ENCODE results near the gene DHRS7C. TPM values are rescaled to one million over a fixed set of nuclear protein-coding genes. Genes with fewer than 3 reads are reported as not detected.
A peak's percentile ranks its signal among the peaks of the same experiment; 100 is the strongest.

The DHRS7C gene
- total and polyA plus RNA-seq, 4 donors: 0.26 to 0.28 TPM; not detected in 2

DNA sequence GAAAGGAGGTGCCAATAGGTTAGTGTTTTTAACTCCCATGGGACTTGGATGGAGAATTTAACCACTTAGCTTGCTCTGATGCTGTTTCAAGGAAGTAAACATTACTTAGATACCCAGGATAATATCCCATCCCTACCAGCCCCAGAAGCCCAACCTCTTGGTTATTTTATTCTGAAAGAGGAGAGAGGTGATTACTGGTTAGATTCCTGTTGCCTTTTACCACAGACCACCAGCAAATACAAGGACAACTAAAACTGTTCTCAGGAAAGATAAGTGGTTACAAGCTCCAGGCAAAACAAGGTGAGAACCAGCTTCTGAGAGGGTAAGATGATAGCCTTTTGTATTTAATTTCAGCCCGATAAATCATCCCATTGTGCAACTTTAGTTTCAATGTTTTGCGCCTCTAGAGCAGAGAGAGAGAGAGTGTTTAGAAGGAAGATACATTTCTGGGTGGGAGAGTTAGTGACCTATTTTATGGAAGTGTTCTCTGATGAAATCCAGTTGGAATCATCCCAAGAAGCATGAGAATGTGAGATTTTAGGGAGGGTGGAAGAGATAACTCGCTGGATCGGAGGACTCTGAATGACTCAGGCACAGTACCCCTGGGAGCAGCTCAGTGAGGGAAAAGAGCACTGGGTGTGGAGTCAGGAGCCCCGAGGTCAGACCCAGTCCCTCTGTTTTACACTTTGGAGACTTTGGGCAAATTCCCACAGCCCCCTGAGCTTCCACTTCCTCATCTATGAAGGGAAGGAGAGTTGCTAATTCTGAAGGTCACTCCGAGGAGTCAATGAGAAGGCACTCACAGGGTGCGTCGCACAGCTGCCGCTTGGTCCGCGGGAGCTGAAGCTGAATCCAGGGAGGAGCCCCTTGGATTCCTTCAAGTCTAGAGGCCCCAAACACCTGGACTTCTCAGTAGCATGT, 46.4 kb upstream of the DHRS7C start:
- Histone ChIP-seq H3K9me3 (ENCODE audit: control insufficient read depth in 4 of 4, low read length in 3 of 4) (no peaks in the 10 kb centered on the region), H3K36me3 (ENCODE audit: control insufficient read depth in 4 of 4, insufficient read depth in 3 of 4, low read depth in 1 of 4, low read length in 3 of 4) (no peaks in the 10 kb centered on the region), H3K9ac (ENCODE audit: low read depth in 1 of 2, low read length in 2 of 2) (no peak overlapping the region), H3K27me3 (ENCODE audit: control insufficient read depth in 4 of 4, insufficient read depth in 4 of 4, low read length in 3 of 4) (no peaks in the 10 kb centered on the region), H3K4me1 (ENCODE audit: control insufficient read depth in 4 of 4, insufficient read depth in 4 of 4, low read length in 3 of 4) (peaks cover 0 to 10% (median 9%) of the 10 kb centered on the region in 4 donors), H3K27ac (ENCODE audit: low read depth in 1 of 2, low read length in 2 of 2) (no peak overlapping the region), H3K4me3 (ENCODE audit: low read depth in 1 of 3, low read length in 3 of 3) (no peak overlapping the region)
- DNase-seq (ENCODE audit: low spot score): no peak
- TF ChIP-seq JUND (IDR thresholded peaks at IDR 0.05) (no peak), RXRA (IDR thresholded peaks at IDR 0.05) (peak in 1 of 2 donors; percentile 16), NR2F2 (IDR thresholded peaks at IDR 0.05) (peak; percentile 46)
- WGBS: 71% methylated on average over 11 of the region's 11 CpGs

- no peak for DNase-seq (ENCODE audit: low spot score)
- H3K4me3 ChIP-seq (ENCODE audit: low read depth in 1 of 3, low read length in 3 of 3): no peak overlapping the region
- no peaks in the 10 kb centered on the region for H3K36me3 ChIP-seq (ENCODE audit: control insufficient read depth in 4 of 4, insufficient read depth in 3 of 4, low read depth in 1 of 4, low read length in 3 of 4)
- no peaks in the 10 kb centered on the region for H3K9me3 ChIP-seq (ENCODE audit: control insufficient read depth in 4 of 4, low read length in 3 of 4)
- H3K27ac ChIP-seq (ENCODE audit: low read depth in 1 of 2, low read length in 2 of 2): no peak overlapping the region
- no peak overlapping the region for H3K9ac ChIP-seq (ENCODE audit: low read depth in 1 of 2, low read length in 2 of 2)
- 94% methylated on average over 4 of the region's 4 CpGs for WGBS
- TF ChIP-seq TAF1 (conservative IDR thresholded peaks at IDR 0.05): no peak
- TF ChIP-seq JUND (IDR thresholded peaks at IDR 0.05): no peak
- TF ChIP-seq RAD21 (IDR thresholded peaks at IDR 0.05): no peak
- TF ChIP-seq HNF4A (conservative IDR thresholded peaks at IDR 0.05): no peak
- no peak for TF ChIP-seq HNF4G (IDR thresholded peaks at IDR 0.05)
- no peak for TF ChIP-seq FOXA2 (IDR thresholded peaks at IDR 0.05)
- no peak for TF ChIP-seq EGR1 (IDR thresholded peaks at IDR 0.05; ENCODE audit: low read depth in 2 of 2)
- TF ChIP-seq, protein P1, sequence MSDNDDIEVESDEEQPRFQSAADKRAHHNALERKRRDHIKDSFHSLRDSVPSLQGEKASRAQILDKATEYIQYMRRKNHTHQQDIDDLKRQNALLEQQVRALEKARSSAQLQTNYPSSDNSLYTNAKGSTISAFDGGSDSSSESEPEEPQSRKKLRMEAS (IDR thresholded peaks at IDR 0.05): no peak
- no peaks in the 10 kb centered on the region for H3K27me3 ChIP-seq (ENCODE audit: control insufficient read depth in 4 of 4, insufficient read depth in 4 of 4, low read length in 3 of 4)
- no peaks in the 10 kb centered on the region for H3K4me1 ChIP-seq (ENCODE audit: control insufficient read depth in 4 of 4, insufficient read depth in 4 of 4, low read length in 3 of 4)
Observed at GRCh38 chr17:9833922-9834321, 42.5 kb upstream of the DHRS7C start.

- no peak overlapping the region for H3K27ac ChIP-seq (ENCODE audit: low read depth in 1 of 2, low read length in 2 of 2)
Observed at GRCh38 chr17:9830711-9831110, 39.3 kb upstream of the DHRS7C start.

More at GRCh38 chr17:9830711-9831110, 39.3 kb upstream of the DHRS7C start:
- Histone ChIP-seq H3K9me3 (ENCODE audit: control insufficient read depth in 4 of 4, low read length in 3 of 4) (no peaks in the 10 kb centered on the region), H3K9ac (ENCODE audit: low read depth in 1 of 2, low read length in 2 of 2) (no peak overlapping the region), H3K4me1 (ENCODE audit: control insufficient read depth in 4 of 4, insufficient read depth in 4 of 4, low read length in 3 of 4) (no peaks in the 10 kb centered on the region), H3K36me3 (ENCODE audit: control insufficient read depth in 4 of 4, insufficient read depth in 3 of 4, low read depth in 1 of 4, low read length in 3 of 4) (no peaks in the 10 kb centered on the region), H3K27me3 (ENCODE audit: control insufficient read depth in 4 of 4, insufficient read depth in 4 of 4, low read length in 3 of 4) (no peaks in the 10 kb centered on the region), H3K4me3 (ENCODE audit: low read depth in 1 of 3, low read length in 3 of 3) (no peak overlapping the region)
- no peak for TF ChIP-seq REST (IDR thresholded peaks at IDR 0.05)
- no peak for TF ChIP-seq FOXA2 (IDR thresholded peaks at IDR 0.05)
- TF ChIP-seq FOXA1 (IDR thresholded peaks at IDR 0.05): no peak
- TF ChIP-seq CTCF (IDR thresholded peaks at IDR 0.05; ENCODE audit: low read depth, low read length, missing input control): no peak
- no peak for TF ChIP-seq GABPA (IDR thresholded peaks at IDR 0.05 in 1 of 2, conservative IDR thresholded peaks at IDR 0.05 in 1 of 2)
- no peak for TF ChIP-seq RXRA (IDR thresholded peaks at IDR 0.05)
- no peak for TF ChIP-seq NR2F2 (IDR thresholded peaks at IDR 0.05)
- TF ChIP-seq, protein P2, sequence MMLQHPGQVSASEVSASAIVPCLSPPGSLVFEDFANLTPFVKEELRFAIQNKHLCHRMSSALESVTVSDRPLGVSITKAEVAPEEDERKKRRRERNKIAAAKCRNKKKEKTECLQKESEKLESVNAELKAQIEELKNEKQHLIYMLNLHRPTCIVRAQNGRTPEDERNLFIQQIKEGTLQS (IDR thresholded peaks at IDR 0.05): no peak
- no peak for TF ChIP-seq RAD21 (IDR thresholded peaks at IDR 0.05)
- TF ChIP-seq, protein P1 (IDR thresholded peaks at IDR 0.05): no peak
- TF ChIP-seq, protein P3, sequence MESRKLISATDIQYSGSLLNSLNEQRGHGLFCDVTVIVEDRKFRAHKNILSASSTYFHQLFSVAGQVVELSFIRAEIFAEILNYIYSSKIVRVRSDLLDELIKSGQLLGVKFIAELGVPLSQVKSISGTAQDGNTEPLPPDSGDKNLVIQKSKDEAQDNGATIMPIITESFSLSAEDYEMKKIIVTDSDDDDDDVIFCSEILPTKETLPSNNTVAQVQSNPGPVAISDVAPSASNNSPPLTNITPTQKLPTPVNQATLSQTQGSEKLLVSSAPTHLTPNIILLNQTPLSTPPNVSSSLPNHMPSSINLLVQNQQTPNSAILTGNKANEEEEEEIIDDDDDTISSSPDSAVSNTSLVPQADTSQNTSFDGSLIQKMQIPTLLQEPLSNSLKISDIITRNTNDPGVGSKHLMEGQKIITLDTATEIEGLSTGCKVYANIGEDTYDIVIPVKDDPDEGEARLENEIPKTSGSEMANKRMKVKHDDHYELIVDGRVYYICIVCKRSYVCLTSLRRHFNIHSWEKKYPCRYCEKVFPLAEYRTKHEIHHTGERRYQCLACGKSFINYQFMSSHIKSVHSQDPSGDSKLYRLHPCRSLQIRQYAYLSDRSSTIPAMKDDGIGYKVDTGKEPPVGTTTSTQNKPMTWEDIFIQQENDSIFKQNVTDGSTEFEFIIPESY (IDR thresholded peaks at IDR 0.05): no peak
- no peak for TF ChIP-seq JUND (IDR thresholded peaks at IDR 0.05)
- TF ChIP-seq SP1 (IDR thresholded peaks at IDR 0.05): no peak
- no peak for TF ChIP-seq HNF4A (conservative IDR thresholded peaks at IDR 0.05)
- TF ChIP-seq HNF4G (IDR thresholded peaks at IDR 0.05): no peak
- TF ChIP-seq TAF1 (conservative IDR thresholded peaks at IDR 0.05): no peak
- WGBS: 88% methylated on average over 2 of the region's 2 CpGs
- DNase-seq (ENCODE audit: low spot score): no peak
